GM18520 (cell line): Measurements from ENCODE around the gene SMIM7.
A peak's percentile ranks its signal among the peaks of the same experiment; 100 is the strongest.
"Not testable (repeated sequence)": the region's sequence is repeated elsewhere in the genome, so short reads cannot be mapped to it uniquely, and the experiment has no call there.

Experiments
- ATAC-seq: cut with Tn5 transposase; IDR thresholded peaks from one replicate; pipeline ENCODE4 v1.9.1; 2021; ENCODE audit not compliant: unreplicated experiment

The SMIM7 gene

GRCh38 chr19:16659832-16660708 is at the start of gene SMIM7:
Gene SMIM7, minus strand, starts transcription at chr19:16660144. Its CDS starts 34 bp downstream, at chr19:16660110.
- peak; percentile 88 for ATAC-seq

- ATAC-seq: no peak
These were observed 43.7 kb upstream of the SMIM7 start for GRCh38 chr19:16703677-16704076.

- ATAC-seq: no peak
These were observed 42.2 kb upstream of the SMIM7 start for GRCh38 chr19:16702123-16702522.

- ATAC-seq: no peak
These were observed 39.0 kb upstream of the SMIM7 start for GRCh38 chr19:16698914-16699313.

- no peak for ATAC-seq
These were observed 28.1 kb upstream of the SMIM7 start for GRCh38 chr19:16688084-16688483.

- ATAC-seq: no peak
These were observed 24.3 kb upstream of the SMIM7 start for GRCh38 chr19:16684216-16684615.

GRCh38 chr19:16682539-16682938 is 22.6 kb upstream of the SMIM7 start:
- no peak for ATAC-seq

GRCh38 chr19:16679811-16680210 is 19.9 kb upstream of the SMIM7 start:
- no peak for ATAC-seq

GRCh38 chr19:16678498-16678897 is 18.6 kb upstream of the SMIM7 start:
- no peak for ATAC-seq

- ATAC-seq: no peak
These were observed 17.1 kb upstream of the SMIM7 start for GRCh38 chr19:16677055-16677454.

- no peak for ATAC-seq
These were observed 16.3 kb upstream of the SMIM7 start for GRCh38 chr19:16676101-16676798.

- ATAC-seq: not testable (repeated sequence)
These were observed 13.9 kb upstream of the SMIM7 start for GRCh38 chr19:16673839-16674238.

GRCh38 chr19:16673231-16673630 is 13.3 kb upstream of the SMIM7 start:
- no peak for ATAC-seq

GRCh38 chr19:16671652-16672274 is 11.8 kb upstream of the SMIM7 start:
- no peak for ATAC-seq

- no peak for ATAC-seq
These were observed 10.3 kb upstream of the SMIM7 start for GRCh38 chr19:16670291-16670690.

GRCh38 chr19:16668702-16669101 is 8.8 kb upstream of the SMIM7 start:
- not testable (repeated sequence) for ATAC-seq

GRCh38 chr19:16668176-16668575 is 8.2 kb upstream of the SMIM7 start:
- no peak for ATAC-seq

GRCh38 chr19:16661480-16662034 is 1.6 kb upstream of the SMIM7 start:
- ATAC-seq: no peak

GRCh38 chr19:16660763-16661479 is 977 bp upstream of the SMIM7 start, which contains the start of gene TMEM38A:
Gene TMEM38A, plus strand, starts transcription at chr19:16661139. Its CDS starts 79 bp downstream, at chr19:16661218.
- ATAC-seq: no peak

GRCh38 chr19:16659464-16659831 is 496 bp downstream of the SMIM7 start:
- no peak for ATAC-seq

GRCh38 chr19:16657384-16657783 is 2.6 kb downstream of the SMIM7 start:
- no peak for ATAC-seq
